DLD1 (cell line): ENCODE measurements around the gene UGT1A10.

Source experiments
- in situ Hi-C: cut with HindIII; loops from 2 replicates; pipeline ENCODE4 v1.10.0; 2017; ENCODE audit warnings: low sequenced_read_pairs

The UGT1A10 gene

GRCh38 chr2:233801357-233802131, 165.3 kb downstream of the UGT1A10 start:
- in situ Hi-C loops, result no loop called here

GRCh38 chr2:233802132-233802815, 166.0 kb downstream of the UGT1A10 start:
- in situ Hi-C loops, result no loop called here

- in situ Hi-C loops, result no loop called here
Observed at GRCh38 chr2:233803292-233803911, 167.2 kb downstream of the UGT1A10 start.

- in situ Hi-C loops, result no loop called here
Observed at GRCh38 chr2:233803994-233804393, 167.7 kb downstream of the UGT1A10 start.

GRCh38 chr2:233807215-233807865, 171.1 kb downstream of the UGT1A10 start:
- in situ Hi-C loops, result no loop called here

- in situ Hi-C loops, result no loop called here
Observed at GRCh38 chr2:233807966-233808935, 172.0 kb downstream of the UGT1A10 start.

- in situ Hi-C loops, result no loop called here
Observed at GRCh38 chr2:233810385-233810784, 174.1 kb downstream of the UGT1A10 start.

- in situ Hi-C loops, result no loop called here
Observed at GRCh38 chr2:233811087-233811486, 174.8 kb downstream of the UGT1A10 start.

- in situ Hi-C loops, result no loop called here
Observed at GRCh38 chr2:233811732-233812131, 175.5 kb downstream of the UGT1A10 start.

GRCh38 chr2:233813236-233814055, 177.2 kb downstream of the UGT1A10 start:
- in situ Hi-C loops, result no loop called here

GRCh38 chr2:233814056-233814835, 178.0 kb downstream of the UGT1A10 start:
- in situ Hi-C loops, result no loop called here

- in situ Hi-C loops, result no loop called here
Observed at GRCh38 chr2:233815861-233816260, 179.6 kb downstream of the UGT1A10 start.

- in situ Hi-C loops, result no loop called here
Observed at GRCh38 chr2:233816334-233816733, 180.1 kb downstream of the UGT1A10 start.

GRCh38 chr2:233816771-233817170, 180.5 kb downstream of the UGT1A10 start:
- in situ Hi-C loops, result no loop called here

- in situ Hi-C loops, result no loop called here
Observed at GRCh38 chr2:233817361-233817911, 181.2 kb downstream of the UGT1A10 start.

- in situ Hi-C loops, result no loop called here
Observed at GRCh38 chr2:233817995-233818638, 181.9 kb downstream of the UGT1A10 start.

GRCh38 chr2:233818639-233819621, 182.7 kb downstream of the UGT1A10 start:
- in situ Hi-C loops, result no loop called here
